IPS-18a (cell line): ENCODE results near the gene EPHA3.

Experiments
- H3K27ac ChIP-seq: one replicate; pipeline ENCODE4 v1.5.1; 2013; ENCODE audit warnings: low read length
- H3K27me3 ChIP-seq: one replicate; pipeline ENCODE4 v1.6.1; 2013; ENCODE audit warnings: mild to moderate bottlenecking, low read length; ENCODE audit not compliant: control insufficient read depth, insufficient read depth
- H3K36me3 ChIP-seq: one replicate; pipeline ENCODE4 v1.6.1; 2013; ENCODE audit warnings: low read depth, low read length; ENCODE audit not compliant: control insufficient read depth
- H3K4me1 ChIP-seq: one replicate; pipeline ENCODE4 v1.6.1; 2013; ENCODE audit warnings: low read depth, low read length; ENCODE audit not compliant: control insufficient read depth
- H3K4me3 ChIP-seq: one replicate; pipeline ENCODE4 v1.5.1; 2013; ENCODE audit warnings: low read length
- H3K9ac ChIP-seq: one replicate; pipeline ENCODE4 v1.6.1; 2013; ENCODE audit warnings: mild to moderate bottlenecking, low read length, moderate library complexity
- H3K9me3 ChIP-seq: one replicate; pipeline ENCODE4 v1.6.1; 2013; ENCODE audit warnings: low read depth, low read length; ENCODE audit not compliant: control insufficient read depth

Gene EPHA3

DNA sequence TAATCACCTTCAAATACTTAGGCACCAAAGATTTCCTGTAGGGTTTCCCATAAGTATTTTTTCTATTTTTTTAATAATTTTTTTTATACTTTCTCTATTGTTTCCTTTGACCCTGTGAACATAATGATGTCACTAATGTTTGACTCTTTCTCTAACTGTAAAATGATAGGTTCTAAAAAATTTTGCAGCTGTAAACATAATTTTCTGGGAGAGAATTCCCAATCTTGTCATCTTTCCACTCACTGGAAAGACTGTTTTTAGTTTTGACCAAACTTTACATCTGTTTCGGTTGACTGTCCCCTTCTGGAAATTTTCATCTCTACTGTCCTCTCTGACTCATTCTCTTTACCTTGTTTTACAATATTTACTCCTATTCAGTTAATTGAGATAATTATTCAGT lies 5.5 kb upstream of the EPHA3 start:
- Histone ChIP-seq H3K27ac (no peak overlapping the region), H3K4me3 (no peak overlapping the region), H3K27me3 (peaks cover 12% of the 10 kb centered on the region), H3K9ac (no peak overlapping the region), H3K4me1 (peaks cover 1% of the 10 kb centered on the region), H3K9me3 (no peaks in the 10 kb centered on the region), H3K36me3 (no peaks in the 10 kb centered on the region)

DNA sequence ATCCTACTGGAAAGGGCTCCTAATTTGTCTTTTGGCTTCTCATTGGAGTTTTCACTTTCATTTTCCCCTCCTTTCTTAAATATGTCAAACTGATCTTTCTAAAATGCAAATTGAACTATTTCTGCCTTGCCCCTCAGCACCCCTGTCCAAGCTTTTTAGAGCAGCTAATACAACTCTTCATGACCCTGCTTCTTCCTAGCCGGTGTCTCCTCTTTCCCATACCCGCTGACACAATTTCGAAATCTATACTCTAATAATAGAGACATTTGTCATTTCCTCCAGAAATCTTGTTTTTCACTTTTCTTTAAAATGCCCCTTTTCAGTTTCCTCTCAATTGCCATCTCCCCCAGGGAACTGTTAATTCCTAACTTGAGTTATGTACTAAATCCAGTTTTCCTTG lies 2.9 kb upstream of the EPHA3 start:
- Histone ChIP-seq H3K27ac (no peak overlapping the region), H3K27me3 (peaks cover 35% of the 10 kb centered on the region), H3K9ac (no peak overlapping the region), H3K4me1 (peaks cover 4% of the 10 kb centered on the region), H3K36me3 (no peaks in the 10 kb centered on the region), H3K4me3 (no peak overlapping the region), H3K9me3 (no peaks in the 10 kb centered on the region)

DNA sequence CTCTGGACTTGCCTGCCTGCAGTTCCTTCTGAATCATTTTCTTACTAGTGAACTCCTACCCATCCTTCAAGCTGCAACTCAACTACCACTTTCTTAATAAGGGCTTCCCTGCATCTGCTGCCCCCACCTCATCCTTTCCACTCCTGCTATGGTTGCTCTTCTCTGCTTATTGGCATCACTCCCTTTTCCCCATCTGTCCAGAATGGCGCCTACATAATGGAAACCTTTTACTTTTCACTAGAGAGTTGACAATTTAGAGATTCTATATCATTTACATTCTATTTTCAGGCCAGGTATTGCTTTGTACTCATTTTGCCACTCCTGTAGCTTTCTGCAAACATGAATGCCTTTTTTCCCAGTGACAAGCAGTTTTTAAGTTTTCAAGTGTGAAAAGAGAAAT lies 1.9 kb upstream of the EPHA3 start:
- peaks cover 38% of the 10 kb centered on the region for H3K27me3 ChIP-seq
- H3K9ac ChIP-seq, result no peak overlapping the region
- H3K36me3 ChIP-seq, result no peaks in the 10 kb centered on the region
- no peak overlapping the region for H3K4me3 ChIP-seq
- H3K9me3 ChIP-seq, result no peaks in the 10 kb centered on the region
- no peak overlapping the region for H3K27ac ChIP-seq
- peaks cover 4% of the 10 kb centered on the region for H3K4me1 ChIP-seq

DNA sequence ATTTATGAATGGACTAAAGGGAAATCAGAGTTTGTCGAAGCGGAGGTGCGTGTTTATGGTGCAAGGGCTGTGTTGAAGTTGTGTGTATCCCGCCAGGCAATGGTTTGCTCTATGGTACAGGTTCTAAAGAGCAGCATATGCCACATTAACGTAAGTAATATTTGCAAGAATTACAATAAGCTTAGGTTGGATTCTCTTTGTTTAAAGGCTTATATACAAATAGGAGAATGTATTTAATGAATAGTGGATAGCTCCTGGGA lies 800 bp downstream of the EPHA3 start:
- Histone ChIP-seq H3K27ac (no peak overlapping the region), H3K9me3 (no peaks in the 10 kb centered on the region), H3K27me3 (peaks cover 38% of the 10 kb centered on the region), H3K36me3 (no peaks in the 10 kb centered on the region), H3K4me1 (peaks cover 4% of the 10 kb centered on the region), H3K9ac (no peak overlapping the region), H3K4me3 (peak overlapping the region; percentile 73)

DNA sequence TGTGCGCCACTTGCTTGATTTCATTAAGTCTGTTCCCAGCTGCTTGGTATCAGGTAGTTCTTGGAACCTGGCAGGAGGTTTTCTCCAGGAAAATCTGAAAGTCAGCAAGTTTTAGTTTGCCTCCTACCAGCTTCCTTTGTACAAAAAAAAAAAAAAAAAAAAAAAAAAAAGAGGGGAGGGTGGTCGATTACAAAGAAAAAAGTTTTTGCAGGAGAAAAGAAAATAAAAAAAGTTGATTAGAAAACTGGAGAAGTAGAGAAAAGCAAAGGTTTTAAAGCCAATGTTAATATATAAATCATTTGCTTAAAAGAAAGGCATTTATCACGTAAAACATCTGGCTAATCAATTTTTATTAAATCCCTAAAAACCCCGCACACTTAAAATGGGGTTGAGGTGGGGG lies 5.9 kb downstream of the EPHA3 start:
- H3K27ac ChIP-seq, result no peak overlapping the region
- H3K4me3 ChIP-seq, result peak overlapping the region; percentile 58
- no peaks in the 10 kb centered on the region for H3K9me3 ChIP-seq
- H3K36me3 ChIP-seq, result no peaks in the 10 kb centered on the region
- peaks cover 33% of the 10 kb centered on the region for H3K27me3 ChIP-seq
- H3K9ac ChIP-seq, result no peak overlapping the region
- H3K4me1 ChIP-seq, result peaks cover 10% of the 10 kb centered on the region

DNA sequence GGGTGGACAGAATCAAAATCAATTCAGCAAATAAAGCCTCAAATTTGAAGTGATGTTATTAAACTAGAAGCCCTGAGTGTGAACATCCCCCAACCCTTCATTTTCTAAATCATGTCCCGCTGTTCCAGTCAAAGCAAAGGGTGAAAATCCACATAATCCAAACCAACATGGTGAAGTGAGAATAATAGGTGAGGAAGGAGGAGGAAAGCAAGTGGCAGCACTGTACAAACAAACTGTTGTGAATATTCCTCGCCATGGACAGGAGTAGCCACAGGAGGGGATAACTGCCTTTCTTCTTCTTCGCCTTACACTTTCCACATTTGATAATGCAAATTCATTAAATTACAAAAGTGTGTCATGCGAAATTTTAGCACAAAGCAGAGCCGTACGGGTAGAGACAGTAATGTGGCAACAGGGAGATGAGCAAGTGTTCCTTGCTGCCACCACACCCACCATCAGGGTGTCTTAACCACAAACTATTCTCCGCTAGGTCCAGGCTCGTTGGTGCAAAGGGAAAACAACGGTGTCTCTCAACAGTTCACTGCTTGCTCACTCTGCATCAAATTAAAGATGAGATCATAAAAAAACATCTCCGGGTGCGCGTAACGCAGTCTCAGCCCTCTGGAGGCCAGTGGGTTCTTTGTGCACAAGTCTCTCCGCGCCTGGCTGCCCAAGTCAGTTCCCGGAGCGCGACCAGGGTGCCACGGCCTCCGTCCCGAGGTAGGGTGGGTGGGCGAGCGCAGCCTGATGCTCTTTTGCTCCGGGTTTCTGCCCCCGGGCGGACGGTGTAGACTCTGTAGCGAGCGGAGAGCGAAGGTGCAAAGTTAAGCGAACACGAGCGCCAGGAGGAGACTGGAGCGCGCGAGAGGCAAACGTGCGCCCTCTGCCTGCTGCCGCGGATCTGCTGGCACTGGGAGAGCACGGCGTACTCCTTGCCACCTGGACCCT lies 6.7 kb downstream of the EPHA3 start:
- peak overlapping the region; percentile 58 for H3K4me3 ChIP-seq
- peaks cover 25% of the 10 kb centered on the region for H3K27me3 ChIP-seq
- no peak overlapping the region for H3K27ac ChIP-seq
- H3K9ac ChIP-seq, result peak overlapping the region; percentile 20
- no peaks in the 10 kb centered on the region for H3K36me3 ChIP-seq
- peaks cover 10% of the 10 kb centered on the region for H3K4me1 ChIP-seq
- H3K9me3 ChIP-seq, result no peaks in the 10 kb centered on the region

DNA sequence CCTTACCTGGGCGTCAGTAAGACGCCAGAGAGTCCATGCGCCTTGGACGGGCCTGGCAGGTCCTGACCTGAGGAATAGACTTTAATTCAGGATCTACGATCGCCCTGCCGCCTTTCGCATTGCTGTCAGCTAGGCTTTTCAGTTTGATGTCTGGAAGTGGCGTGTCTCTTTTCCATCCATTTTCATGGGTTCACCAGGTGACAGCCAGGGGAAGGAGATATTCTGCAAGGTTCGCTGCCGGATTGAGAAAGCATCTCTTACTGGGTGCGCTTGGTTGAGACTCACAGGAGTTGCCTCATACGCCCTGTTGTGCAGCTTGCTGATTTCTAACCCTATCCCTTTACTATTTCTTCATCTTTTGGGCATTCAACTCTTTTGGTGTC lies 7.4 kb downstream of the EPHA3 start:
- no peak overlapping the region for H3K27ac ChIP-seq
- no peaks in the 10 kb centered on the region for H3K36me3 ChIP-seq
- H3K9ac ChIP-seq, result no peak overlapping the region
- peak overlapping the region; percentile 58 for H3K4me3 ChIP-seq
- peaks cover 10% of the 10 kb centered on the region for H3K4me1 ChIP-seq
- H3K27me3 ChIP-seq, result peaks cover 19% of the 10 kb centered on the region
- no peaks in the 10 kb centered on the region for H3K9me3 ChIP-seq

DNA sequence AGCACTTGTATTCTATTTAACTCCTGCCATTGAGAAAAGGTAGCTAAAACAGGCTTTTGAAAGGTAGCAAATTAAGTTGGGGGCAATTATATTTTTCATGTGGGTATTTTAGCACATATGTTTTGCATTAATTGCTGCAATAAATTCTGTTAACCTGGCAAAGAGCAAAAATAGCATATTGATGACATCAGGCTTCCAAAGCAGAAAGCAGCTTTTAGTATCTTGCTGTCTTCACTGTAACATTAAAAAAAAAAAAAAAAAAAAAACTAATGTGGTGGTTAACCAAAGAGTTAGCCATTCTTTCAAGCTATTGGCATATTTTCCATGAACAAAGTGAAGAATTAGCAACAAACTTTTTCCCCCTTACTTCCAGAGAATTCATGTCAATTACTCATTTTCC lies 9.1 kb downstream of the EPHA3 start:
- H3K9me3 ChIP-seq, result no peaks in the 10 kb centered on the region
- no peaks in the 10 kb centered on the region for H3K36me3 ChIP-seq
- no peak overlapping the region for H3K9ac ChIP-seq
- H3K4me1 ChIP-seq, result peaks cover 10% of the 10 kb centered on the region
- no peak overlapping the region for H3K27ac ChIP-seq
- H3K27me3 ChIP-seq, result peaks cover 19% of the 10 kb centered on the region
- H3K4me3 ChIP-seq, result no peak overlapping the region

DNA sequence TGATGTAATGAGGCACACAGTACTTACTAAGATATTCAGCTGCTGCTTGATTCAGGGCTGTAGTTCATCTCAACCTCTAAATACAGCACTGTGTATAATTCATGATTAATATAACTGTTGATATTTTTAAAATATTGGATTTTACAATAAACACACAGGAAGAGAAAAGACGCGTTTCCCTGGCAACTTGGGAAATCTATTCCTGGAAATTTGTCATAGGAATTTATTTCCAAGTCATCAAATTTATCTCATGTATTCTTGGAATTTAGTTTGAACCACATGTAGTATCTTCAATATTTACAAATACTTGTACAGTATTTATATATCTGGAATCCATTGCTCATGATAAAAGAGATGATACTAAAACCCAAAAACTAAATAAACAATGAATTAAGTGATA lies 30.6 kb downstream of the EPHA3 start:
- H3K9ac ChIP-seq, result no peak overlapping the region
- H3K27me3 ChIP-seq, result no peaks in the 10 kb centered on the region
- H3K27ac ChIP-seq, result no peak overlapping the region
- no peak overlapping the region for H3K4me3 ChIP-seq
- no peaks in the 10 kb centered on the region for H3K36me3 ChIP-seq
- no peaks in the 10 kb centered on the region for H3K4me1 ChIP-seq
- no peaks in the 10 kb centered on the region for H3K9me3 ChIP-seq

DNA sequence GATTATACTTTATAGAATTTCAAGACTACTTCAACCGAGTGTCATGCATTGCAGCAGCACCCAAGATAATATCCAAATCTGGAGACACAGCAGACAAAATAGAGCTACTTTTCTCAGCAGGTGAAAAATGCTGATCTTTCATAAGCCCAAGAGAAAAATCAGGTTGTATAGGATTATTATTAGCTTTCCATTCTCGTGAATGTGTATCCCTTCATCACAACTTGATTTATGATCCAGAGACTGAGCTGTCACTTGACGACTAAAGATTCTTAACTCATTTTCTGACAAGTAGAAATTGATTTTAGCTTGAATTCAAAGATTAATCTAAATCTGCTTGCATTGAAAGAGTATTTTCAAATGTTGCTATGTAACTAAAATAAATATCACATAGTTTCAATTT lies 32.4 kb downstream of the EPHA3 start:
- Histone ChIP-seq H3K9me3 (no peaks in the 10 kb centered on the region), H3K27me3 (no peaks in the 10 kb centered on the region), H3K4me1 (no peaks in the 10 kb centered on the region), H3K4me3 (no peak overlapping the region), H3K27ac (no peak overlapping the region), H3K36me3 (no peaks in the 10 kb centered on the region), H3K9ac (no peak overlapping the region)

DNA sequence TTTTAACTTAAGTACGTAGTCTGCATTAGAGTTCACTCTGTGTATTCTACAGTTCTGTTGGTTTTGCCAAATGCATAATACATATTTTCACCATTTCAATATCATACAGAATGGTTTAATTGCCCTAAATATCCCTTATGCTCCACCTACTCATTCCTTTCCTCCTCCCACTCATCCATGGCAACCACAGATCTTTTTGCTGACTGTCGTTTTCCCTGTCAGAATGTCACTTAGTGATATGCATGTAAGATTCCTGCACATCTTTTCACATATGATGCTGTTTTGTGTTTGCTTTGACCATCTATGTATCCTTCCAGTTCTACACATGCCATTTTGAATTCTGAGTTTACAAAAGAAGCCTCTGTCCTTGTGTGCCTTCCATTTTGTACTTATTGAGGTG lies 36.7 kb downstream of the EPHA3 start:
- Histone ChIP-seq H3K27ac (no peak overlapping the region), H3K4me3 (no peak overlapping the region), H3K4me1 (no peaks in the 10 kb centered on the region), H3K9ac (no peak overlapping the region), H3K36me3 (no peaks in the 10 kb centered on the region), H3K9me3 (no peaks in the 10 kb centered on the region), H3K27me3 (no peaks in the 10 kb centered on the region)

DNA sequence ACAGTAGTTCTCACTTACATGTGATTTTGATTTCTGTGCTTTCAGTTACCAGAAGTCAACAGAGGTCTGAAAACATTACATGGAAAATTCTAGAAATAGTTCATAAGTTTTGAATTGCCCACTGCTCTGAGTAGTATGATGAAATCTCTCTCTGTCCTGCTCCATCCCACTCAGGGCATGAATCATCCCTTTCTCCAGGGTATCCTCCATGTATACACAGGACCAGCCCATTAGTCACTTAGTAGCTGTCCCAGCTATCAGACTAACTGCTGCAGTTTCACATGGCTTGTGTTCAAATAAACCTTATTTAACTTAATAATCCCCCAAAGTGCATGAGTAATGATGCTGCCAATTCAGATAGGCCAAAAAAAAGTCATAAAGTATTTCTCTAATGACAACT lies 38.6 kb downstream of the EPHA3 start:
- Histone ChIP-seq H3K4me1 (no peaks in the 10 kb centered on the region), H3K9me3 (no peaks in the 10 kb centered on the region), H3K9ac (no peak overlapping the region), H3K27me3 (no peaks in the 10 kb centered on the region), H3K27ac (no peak overlapping the region), H3K36me3 (no peaks in the 10 kb centered on the region), H3K4me3 (no peak overlapping the region)
